ENCODE results near the gene ALOX15B.

ALOX15B gene

DNA sequence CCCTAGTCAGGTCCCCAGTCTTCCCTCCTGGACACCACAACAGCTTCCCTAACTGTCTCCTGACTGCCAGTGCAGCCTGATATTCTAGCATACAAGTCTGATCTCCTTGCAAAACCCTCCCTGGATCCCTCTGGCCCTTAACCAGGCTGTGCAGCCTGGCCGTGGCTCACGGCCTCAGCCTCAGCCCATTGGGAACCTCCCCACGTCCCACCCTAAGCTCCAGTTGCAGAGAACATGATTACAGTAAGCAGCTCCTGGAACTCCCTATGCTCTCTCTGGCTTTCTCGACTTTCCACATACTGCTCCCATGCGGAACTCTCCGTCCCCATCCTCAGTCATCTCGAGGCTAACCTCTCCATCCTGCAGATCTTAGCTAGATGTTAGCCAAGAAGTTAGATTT is 35.7 kb downstream of the ALOX15B start:
- Histone ChIP-seq H3K9me3 (ENCODE audit: insufficient read depth, low read depth, low read length) (no peaks in the 10 kb centered on the region), H3K4me2 (ENCODE audit: low read depth, low read length, poor library complexity, severe bottlenecking) (no peak overlapping the region), H3K79me2 (ENCODE audit: insufficient read depth, low read length) (no peaks in the 10 kb centered on the region), H3K36me3 (ENCODE audit: insufficient read depth, low read length) (no peaks in the 10 kb centered on the region), H3K9ac (ENCODE audit: low read depth, low read length, poor library complexity, severe bottlenecking) (no peak overlapping the region), H3K9me2 (replicated peaks; ENCODE audit: low read depth, low read length) (no peaks in the 10 kb centered on the region), H3K4me1 (ENCODE audit: insufficient read depth, low read length, poor library complexity, severe bottlenecking) (no peaks in the 10 kb centered on the region), H3F3A (ENCODE audit: low read depth) (no peaks in the 10 kb centered on the region), H4K20me1 (ENCODE audit: insufficient read depth, low read length, poor library complexity, severe bottlenecking) (no peaks in the 10 kb centered on the region), H3K27me3 (ENCODE audit: insufficient read depth, low read length, poor library complexity, severe bottlenecking) (peaks cover 7% of the 10 kb centered on the region), H2AFZ (ENCODE audit: low read length) (0 out of 2 replicates have a peak overlapping the region, but pooled peaks have one; percentile 78), H3K4me3 (ENCODE audit: low read length, poor library complexity, severe bottlenecking) (no peak overlapping the region)
- TF ChIP-seq, protein P1, sequence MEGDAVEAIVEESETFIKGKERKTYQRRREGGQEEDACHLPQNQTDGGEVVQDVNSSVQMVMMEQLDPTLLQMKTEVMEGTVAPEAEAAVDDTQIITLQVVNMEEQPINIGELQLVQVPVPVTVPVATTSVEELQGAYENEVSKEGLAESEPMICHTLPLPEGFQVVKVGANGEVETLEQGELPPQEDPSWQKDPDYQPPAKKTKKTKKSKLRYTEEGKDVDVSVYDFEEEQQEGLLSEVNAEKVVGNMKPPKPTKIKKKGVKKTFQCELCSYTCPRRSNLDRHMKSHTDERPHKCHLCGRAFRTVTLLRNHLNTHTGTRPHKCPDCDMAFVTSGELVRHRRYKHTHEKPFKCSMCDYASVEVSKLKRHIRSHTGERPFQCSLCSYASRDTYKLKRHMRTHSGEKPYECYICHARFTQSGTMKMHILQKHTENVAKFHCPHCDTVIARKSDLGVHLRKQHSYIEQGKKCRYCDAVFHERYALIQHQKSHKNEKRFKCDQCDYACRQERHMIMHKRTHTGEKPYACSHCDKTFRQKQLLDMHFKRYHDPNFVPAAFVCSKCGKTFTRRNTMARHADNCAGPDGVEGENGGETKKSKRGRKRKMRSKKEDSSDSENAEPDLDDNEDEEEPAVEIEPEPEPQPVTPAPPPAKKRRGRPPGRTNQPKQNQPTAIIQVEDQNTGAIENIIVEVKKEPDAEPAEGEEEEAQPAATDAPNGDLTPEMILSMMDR (conservative IDR thresholded peaks at IDR 0.05; ENCODE audit: low read length), result no peak
- TF ChIP-seq EZH2phosphoT487 (IDR thresholded peaks at IDR 0.05; ENCODE audit: borderline replicate concordance), result no peak

DNA sequence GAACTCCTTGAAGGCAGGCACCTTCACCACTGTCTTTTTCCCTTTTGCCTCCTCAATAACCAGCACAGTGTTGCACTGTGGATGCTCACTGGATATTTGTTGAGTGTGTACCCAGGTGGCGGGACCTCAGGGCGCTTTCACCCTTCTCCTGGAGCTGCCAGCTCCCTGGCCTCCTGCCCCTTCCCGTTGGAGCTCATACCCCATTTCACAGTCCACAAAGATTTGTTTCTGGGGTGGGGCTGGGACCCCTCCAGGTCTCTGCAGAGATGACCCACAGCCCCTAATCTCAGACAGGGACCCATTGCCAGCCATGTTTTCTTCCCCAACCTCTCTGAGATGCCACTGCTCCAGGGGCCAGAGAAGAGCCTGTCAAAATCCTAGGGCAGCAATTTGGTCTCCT is 36.2 kb downstream of the ALOX15B start:
- peaks cover 7% of the 10 kb centered on the region for H3K27me3 ChIP-seq (ENCODE audit: insufficient read depth, low read length, poor library complexity, severe bottlenecking)
- H4K20me1 ChIP-seq (ENCODE audit: insufficient read depth, low read length, poor library complexity, severe bottlenecking), result no peaks in the 10 kb centered on the region
- TF ChIP-seq EZH2phosphoT487 (IDR thresholded peaks at IDR 0.05; ENCODE audit: borderline replicate concordance), result no peak
- TF ChIP-seq, protein P1 (conservative IDR thresholded peaks at IDR 0.05; ENCODE audit: low read length), result no peak
- H3K4me3 ChIP-seq (ENCODE audit: low read length, poor library complexity, severe bottlenecking), result no peak overlapping the region
- no peaks in the 10 kb centered on the region for H3K9me2 ChIP-seq (replicated peaks; ENCODE audit: low read depth, low read length)
- H2AFZ ChIP-seq (ENCODE audit: low read length), result no peak overlapping the region
- no peaks in the 10 kb centered on the region for H3K79me2 ChIP-seq (ENCODE audit: insufficient read depth, low read length)
- no peaks in the 10 kb centered on the region for H3F3A ChIP-seq (ENCODE audit: low read depth)
- no peak overlapping the region for H3K4me2 ChIP-seq (ENCODE audit: low read depth, low read length, poor library complexity, severe bottlenecking)
- H3K36me3 ChIP-seq (ENCODE audit: insufficient read depth, low read length), result no peaks in the 10 kb centered on the region
- no peaks in the 10 kb centered on the region for H3K9me3 ChIP-seq (ENCODE audit: insufficient read depth, low read depth, low read length)
- H3K4me1 ChIP-seq (ENCODE audit: insufficient read depth, low read length, poor library complexity, severe bottlenecking), result peaks cover 1% of the 10 kb centered on the region
- no peak overlapping the region for H3K9ac ChIP-seq (ENCODE audit: low read depth, low read length, poor library complexity, severe bottlenecking)

DNA sequence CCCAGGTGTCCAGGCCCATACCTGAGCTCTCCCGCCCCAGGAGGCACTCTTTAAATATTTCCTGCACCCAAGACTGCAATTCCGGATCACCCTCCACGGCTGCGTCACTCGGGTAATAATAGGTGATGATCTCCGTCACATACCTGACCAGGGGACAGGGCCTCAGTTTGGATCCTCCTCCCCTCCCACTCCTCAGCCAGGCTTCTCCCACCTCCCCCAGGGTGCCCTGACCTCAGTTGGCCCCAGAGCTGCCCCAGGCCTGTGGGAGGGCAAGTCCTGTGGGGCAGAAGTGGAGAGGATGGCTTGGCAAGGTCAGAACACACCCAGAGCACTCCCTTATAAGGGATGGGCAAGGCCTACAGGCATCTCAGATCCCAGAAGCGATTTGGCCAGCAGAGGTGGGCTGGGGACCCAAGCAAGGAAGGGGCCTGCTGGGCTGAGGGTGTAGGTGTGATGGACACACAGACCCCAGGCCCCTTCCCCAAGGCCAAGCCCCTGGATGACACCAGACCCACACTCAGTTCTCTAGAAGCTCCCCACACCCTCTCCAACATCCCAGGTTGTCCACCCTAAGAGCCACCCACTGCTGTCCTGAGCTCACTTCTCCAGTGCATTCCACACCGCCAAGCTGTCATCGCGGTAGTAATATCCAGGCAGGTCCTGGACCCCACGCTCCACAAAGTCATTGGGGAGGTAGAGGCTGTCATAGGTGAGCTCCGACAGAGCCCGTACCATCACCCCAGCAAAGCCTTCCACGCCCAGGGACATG is 36.9 kb downstream of the ALOX15B start:
- no peak overlapping the region for H3K4me3 ChIP-seq (ENCODE audit: low read length, poor library complexity, severe bottlenecking)
- H3K4me2 ChIP-seq (ENCODE audit: low read depth, low read length, poor library complexity, severe bottlenecking), result no peak overlapping the region
- no peaks in the 10 kb centered on the region for H4K20me1 ChIP-seq (ENCODE audit: insufficient read depth, low read length, poor library complexity, severe bottlenecking)
- H3K9ac ChIP-seq (ENCODE audit: low read depth, low read length, poor library complexity, severe bottlenecking), result no peak overlapping the region
- TF ChIP-seq, protein P1 (conservative IDR thresholded peaks at IDR 0.05; ENCODE audit: low read length), result no peak
- TF ChIP-seq EZH2phosphoT487 (IDR thresholded peaks at IDR 0.05; ENCODE audit: borderline replicate concordance), result no peak
- no peaks in the 10 kb centered on the region for H3K36me3 ChIP-seq (ENCODE audit: insufficient read depth, low read length)
- H3K9me2 ChIP-seq (replicated peaks; ENCODE audit: low read depth, low read length), result no peaks in the 10 kb centered on the region
- H3K79me2 ChIP-seq (ENCODE audit: insufficient read depth, low read length), result no peaks in the 10 kb centered on the region
- H3F3A ChIP-seq (ENCODE audit: low read depth), result no peaks in the 10 kb centered on the region
- H3K4me1 ChIP-seq (ENCODE audit: insufficient read depth, low read length, poor library complexity, severe bottlenecking), result peaks cover 5% of the 10 kb centered on the region
- H2AFZ ChIP-seq (ENCODE audit: low read length), result no peak overlapping the region
- H3K9me3 ChIP-seq (ENCODE audit: insufficient read depth, low read depth, low read length), result no peaks in the 10 kb centered on the region
- peaks cover 7% of the 10 kb centered on the region for H3K27me3 ChIP-seq (ENCODE audit: insufficient read depth, low read length, poor library complexity, severe bottlenecking)

Data from Loucy (cell line).